ENCODE measurements around the gene NAV2. TPM values are rescaled to one million over a fixed set of nuclear protein-coding genes. Genes with fewer than 3 reads are reported as not detected.

The NAV2 gene
- total RNA-seq, 1 experiment from 2014 or later: 2.1 TPM

- Histone ChIP-seq H3K27ac (ENCODE audit: low read depth, low read length) (no peak overlapping the region), H4K20me1 (ENCODE audit: insufficient read depth) (no peaks in the 10 kb centered on the region), H3K36me3 (ENCODE audit: control insufficient read depth in 1 of 2, insufficient read depth in 2 of 2, low read length in 2 of 2) (no peaks in the 10 kb centered on the region), H3K27me3 (ENCODE audit: insufficient read depth, low read length) (no peaks in the 10 kb centered on the region), H3K4me3 (replicated peaks in 1 of 2; ENCODE audit: low read depth in 1 of 2, low read length in 2 of 2) (no peak overlapping the region), H3K9ac (ENCODE audit: low read length) (no peak overlapping the region), H3K79me2 (ENCODE audit: insufficient read depth, low read length) (no peaks in the 10 kb centered on the region), H3K4me2 (ENCODE audit: low read length) (no peak overlapping the region), H3K9me3 (ENCODE audit: control insufficient read depth in 1 of 2, insufficient read depth in 1 of 2, low read depth in 1 of 2, low read length in 2 of 2) (no peaks in the 10 kb centered on the region), H3K4me1 (ENCODE audit: control insufficient read depth in 1 of 2, insufficient read depth in 2 of 2, low read length in 2 of 2) (no peaks in the 10 kb centered on the region), H3K9me2 (ENCODE audit: insufficient read depth) (no peaks in the 10 kb centered on the region), H2AFZ (ENCODE audit: low read depth, low read length, poor library complexity, severe bottlenecking) (no peak overlapping the region)
- CTCF ChIA-PET: no interaction called here
- TF ChIP-seq CBX3 (IDR thresholded peaks at IDR 0.05; ENCODE audit: low read depth) (no peak), POLR2A (IDR thresholded peaks at IDR 0.05; ENCODE audit: borderline replicate concordance, extremely low read depth, insufficient read depth, insufficient read length) (no peak), FOSL1 (IDR thresholded peaks at IDR 0.05; ENCODE audit: low read depth) (no peak), ZBTB33 (IDR thresholded peaks at IDR 0.05; ENCODE audit: extremely low read depth, insufficient replicate concordance, low read length) (no peak), TCF7L2 (IDR thresholded peaks at IDR 0.05; ENCODE audit: borderline replicate concordance, extremely low read depth, insufficient read depth, insufficient read length) (no peak), EZH2phosphoT487 (IDR thresholded peaks at IDR 0.05; ENCODE audit: borderline replicate concordance) (no peak), EGR1 (IDR thresholded peaks at IDR 0.05; ENCODE audit: low read depth) (no peak), SIN3A (IDR thresholded peaks at IDR 0.05; ENCODE audit: low read depth) (no peak), CEBPB (IDR thresholded peaks at IDR 0.05; ENCODE audit: low read depth) (no peak), RAD21 (IDR thresholded peaks at IDR 0.05; ENCODE audit: low read depth) (no peak), REST (IDR thresholded peaks at IDR 0.05; ENCODE audit: low read depth) (no peak), CTCF (IDR thresholded peaks at IDR 0.05 in 2 of 3, conservative IDR thresholded peaks at IDR 0.05 in 1 of 3; ENCODE audit: borderline replicate concordance in 1 of 3, insufficient read depth in 1 of 3, low read depth in 2 of 3, low read length in 2 of 3) (no peak), YY1 (IDR thresholded peaks at IDR 0.05; ENCODE audit: extremely low read depth, insufficient replicate concordance, low read depth, low read length) (no peak), POLR2AphosphoS5 (IDR thresholded peaks at IDR 0.05; ENCODE audit: low read depth, low read length) (no peak), ATF3 (IDR thresholded peaks at IDR 0.05) (no peak), JUND (IDR thresholded peaks at IDR 0.05) (no peak), EZH2 (IDR thresholded peaks at IDR 0.05) (no peak), ZNF274 (IDR thresholded peaks at IDR 0.05; ENCODE audit: low read depth, low read length) (no peak), MAX (IDR thresholded peaks at IDR 0.05) (no peak), ZFX (IDR thresholded peaks at IDR 0.05) (no peak)
- DNase-seq (ENCODE audit: low read depth, low spot score) (no peak), ATAC-seq (no peak)
- RAD21 ChIA-PET (ENCODE audit: low non-redundant PET in 1 of 2, low total read pairs in 2 of 2, uncharacterized antibody in 2 of 2, unreplicated experiment in 2 of 2): no interaction called here
- POLR2A ChIA-PET: no interaction called here
- no TSS peak for BruUV-seq (replicated peaks)
- intact Hi-C loops (cut with micrococcal nuclease): no loop called here
Observed at GRCh38 chr11:20095189-20095588, 382.6 kb downstream of the NAV2 start.

Data from HCT116 (cell line).